ENCODE results near the gene NOP9.

DNA sequence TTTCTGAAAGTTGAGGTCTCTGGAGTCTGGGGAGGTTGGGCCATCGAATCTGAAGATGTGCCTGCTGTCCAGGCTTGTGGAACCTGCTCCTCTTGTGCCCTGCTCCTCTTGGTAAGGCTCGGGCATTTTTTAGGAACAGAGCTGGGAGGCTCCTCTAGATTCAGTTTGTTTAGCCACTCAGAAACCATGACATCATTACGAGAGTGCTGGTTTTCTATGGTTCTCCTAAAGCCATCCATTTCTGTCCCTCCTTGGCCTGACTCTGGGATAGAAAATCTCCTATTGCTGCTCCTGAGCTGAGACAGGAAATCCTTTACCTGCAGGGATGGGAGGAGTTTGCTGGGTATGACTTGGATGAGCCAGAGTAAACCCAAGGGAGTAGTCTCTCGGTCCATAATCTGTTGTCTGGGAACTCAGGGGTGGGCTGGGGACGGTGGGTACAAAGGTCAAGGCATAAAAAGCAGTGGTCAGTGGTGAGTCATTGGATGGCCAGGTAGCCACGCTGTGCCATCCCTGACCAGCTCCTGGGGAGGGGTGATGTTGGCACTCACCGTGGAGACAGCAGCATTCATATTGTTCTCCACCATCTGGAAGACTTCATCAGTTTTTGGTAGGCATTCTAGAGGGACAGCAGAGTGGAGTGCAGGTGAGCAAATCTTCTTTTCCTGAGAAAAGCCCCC, 37.6 kb downstream of the NOP9 start:
- no peak for TF ChIP-seq CTCF (IDR thresholded peaks at IDR 0.05)
- no peak for TF ChIP-seq POLR2A (IDR thresholded peaks at IDR 0.05)
